GM19328 (cell line): ENCODE data around the gene CCSER2.
"Not testable (repeated sequence)": the region's sequence is repeated elsewhere in the genome, so short reads cannot be mapped to it uniquely, and the experiment has no call there.

ENCODE experiments used
- ATAC-seq: cut with Tn5 transposase; IDR thresholded peaks from one replicate; pipeline ENCODE4 v1.9.1; 2021; ENCODE audit warnings: mild to moderate bottlenecking, moderate library complexity; ENCODE audit not compliant: unreplicated experiment

CCSER2 gene

GRCh38 chr10:84328418-84329195, at the start of gene CCSER2:
CCSER2 (plus strand) TSS chr10:84328589; CDS start chr10:84371053, 42,464 bp downstream.
- peak; percentile 67 for ATAC-seq

- not testable (repeated sequence) for ATAC-seq
Measured at GRCh38 chr10:84279876-84280475, 48.4 kb upstream of the CCSER2 start.

- no peak for ATAC-seq
Measured at GRCh38 chr10:84286695-84287094, 41.7 kb upstream of the CCSER2 start.

GRCh38 chr10:84288151-84288550, 40.2 kb upstream of the CCSER2 start:
- no peak for ATAC-seq

GRCh38 chr10:84289521-84290200, 38.7 kb upstream of the CCSER2 start:
- ATAC-seq, result no peak

- no peak for ATAC-seq
Measured at GRCh38 chr10:84290235-84290634, 38.2 kb upstream of the CCSER2 start.

GRCh38 chr10:84291384-84291783, 37.0 kb upstream of the CCSER2 start:
- ATAC-seq, result no peak

GRCh38 chr10:84292502-84292901, 35.9 kb upstream of the CCSER2 start:
- ATAC-seq, result peak; percentile 51

GRCh38 chr10:84293171-84293570, 35.2 kb upstream of the CCSER2 start:
- no peak for ATAC-seq

GRCh38 chr10:84293574-84294016, 34.8 kb upstream of the CCSER2 start:
- no peak for ATAC-seq

- ATAC-seq, result no peak
Measured at GRCh38 chr10:84294766-84295447, 33.5 kb upstream of the CCSER2 start.

- no peak for ATAC-seq
Measured at GRCh38 chr10:84296091-84296981, 32.1 kb upstream of the CCSER2 start.

GRCh38 chr10:84298057-84298456, 30.3 kb upstream of the CCSER2 start:
- ATAC-seq, result no peak

GRCh38 chr10:84302223-84302622, 26.2 kb upstream of the CCSER2 start:
- no peak for ATAC-seq

- ATAC-seq, result no peak
Measured at GRCh38 chr10:84306751-84307384, 21.5 kb upstream of the CCSER2 start.

- ATAC-seq, result no peak
Measured at GRCh38 chr10:84308021-84308420, 20.4 kb upstream of the CCSER2 start.

GRCh38 chr10:84308481-84309304, 19.7 kb upstream of the CCSER2 start:
- no peak for ATAC-seq

- ATAC-seq, result no peak
Measured at GRCh38 chr10:84310470-84310869, 17.9 kb upstream of the CCSER2 start.

- ATAC-seq, result no peak
Measured at GRCh38 chr10:84311576-84311975, 16.8 kb upstream of the CCSER2 start.
